Measurements from ENCODE around the gene RPS18. TPM values are rescaled to one million over a fixed set of nuclear protein-coding genes. Genes with fewer than 3 reads are reported as not detected.

RPS18 gene
- total RNA-seq, 1 donor from 2014 or later: 1,985 TPM

DNA sequence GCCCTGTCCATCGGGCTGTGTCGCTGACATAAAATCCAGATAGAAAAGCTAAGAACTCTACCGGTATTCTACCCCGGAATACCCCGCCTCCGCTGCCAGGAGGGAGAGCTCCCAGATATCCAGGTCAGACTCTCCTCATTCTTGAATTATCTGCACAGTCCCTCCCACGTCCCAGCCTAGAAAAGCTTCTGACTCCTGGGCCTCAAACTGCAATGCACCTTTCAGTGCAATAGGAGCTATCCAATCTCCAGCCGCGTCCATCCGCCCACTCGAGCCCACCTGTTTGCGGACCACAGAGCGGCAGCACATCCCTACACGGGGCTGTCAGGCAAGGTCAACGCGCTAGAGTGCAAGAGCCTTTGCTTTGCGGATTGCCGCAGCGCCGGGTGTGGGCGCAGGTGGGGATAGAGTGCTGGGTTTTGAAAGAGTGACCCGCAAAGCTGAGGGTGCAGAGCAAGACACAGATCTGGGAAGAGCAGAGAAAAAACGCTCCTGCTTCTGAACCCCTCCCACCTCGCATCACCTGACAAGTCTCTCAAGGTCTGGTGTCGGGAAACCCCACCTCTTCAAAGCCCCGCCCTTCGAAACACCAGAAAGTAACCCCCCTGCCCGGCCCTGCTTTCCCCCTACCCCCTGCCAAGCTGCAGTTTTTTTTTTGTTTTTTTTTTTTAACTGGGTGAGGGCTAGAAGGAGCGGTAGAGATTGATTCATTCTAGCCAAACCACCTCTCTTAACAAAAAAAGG lies 40.7 kb downstream of the RPS18 start:
- intact Hi-C loops (cut with micrococcal nuclease): loop anchor here (1.0 to 2.0 kb wide), 4 partner anchors 13 to 112 kb away; partner anchors contain the start of genes PFDN6, RPS18, RXRB and SLC39A7

DNA sequence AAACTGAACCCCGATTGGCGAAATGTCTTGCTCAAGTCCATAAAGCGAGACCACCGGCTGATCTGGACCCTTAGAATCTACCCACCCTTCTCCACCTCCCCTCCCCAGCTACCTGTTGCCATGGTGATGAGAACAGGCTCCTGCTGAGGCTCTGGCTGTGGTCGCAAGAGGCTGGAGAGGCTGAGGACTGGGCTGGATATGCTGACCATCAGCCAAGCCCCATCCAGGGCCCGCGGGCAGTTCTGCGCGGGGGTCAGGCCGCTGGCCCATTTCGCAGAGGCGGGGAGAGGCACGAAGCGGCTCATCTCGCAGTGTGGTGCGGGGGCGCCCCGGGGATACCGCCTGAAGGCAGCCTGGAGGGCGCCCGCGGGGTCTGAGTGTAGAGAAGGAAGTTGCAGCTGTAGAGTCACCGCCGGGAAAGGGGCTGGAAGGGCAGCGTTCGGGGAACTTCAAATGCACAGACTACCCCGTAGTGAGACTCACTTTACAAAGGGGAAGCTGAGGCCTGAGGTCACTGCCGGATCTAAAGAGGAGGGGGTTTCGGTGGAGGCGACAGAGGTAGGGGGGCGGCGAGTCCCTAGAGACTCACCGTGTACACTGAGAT lies 41.3 kb downstream of the RPS18 start:
- intact Hi-C loops (cut with micrococcal nuclease): loop anchor here (2.0 kb wide), 2 partner anchors 40 to 112 kb away; partner anchors contain the start of genes RPS18, RXRB and SLC39A7

- intact Hi-C loops (cut with micrococcal nuclease): loop anchor here (1.0 to 2.0 kb wide), 10 partner anchors 9 to 460 kb away; partner anchors contain the start of genes CUTA, KIFC1, PSMB9 and RPS18
Observed at GRCh38 chr6:33313709-33314514, 42.0 kb downstream of the RPS18 start, which contains the start of gene TAPBP. TAPBP (minus strand) TSS chr6:33314078; CDS start chr6:33314041, 37 bp downstream.

- intact Hi-C loops (cut with micrococcal nuclease): loop anchor here (1.0 to 2.0 kb wide), 8 partner anchors 9 to 460 kb away; partner anchors contain the start of genes CUTA, KIFC1 and PSMB9
Observed at GRCh38 chr6:33314515-33314942, 42.7 kb downstream of the RPS18 start.

GRCh38 chr6:33314943-33315792 lies 43.3 kb downstream of the RPS18 start:
- intact Hi-C loops (cut with micrococcal nuclease): loop anchor here (1.0 to 2.0 kb wide), 8 partner anchors 8 to 461 kb away; partner anchors contain the start of genes CUTA, KIFC1 and PSMB9

GRCh38 chr6:33315793-33316602 lies 44.1 kb downstream of the RPS18 start:
- intact Hi-C loops (cut with micrococcal nuclease): loop anchor here (2.0 kb wide), 2 partner anchors 343 to 471 kb away; partner anchors contain the start of gene PSMB8

GRCh38 chr6:33316603-33317418 lies 44.9 kb downstream of the RPS18 start:
- intact Hi-C loops (cut with micrococcal nuclease): loop anchor here (1.0 to 2.0 kb wide), 3 partner anchors 27 to 472 kb away; partner anchors contain the start of genes PFDN6, PSMB8 and WDR46

DNA sequence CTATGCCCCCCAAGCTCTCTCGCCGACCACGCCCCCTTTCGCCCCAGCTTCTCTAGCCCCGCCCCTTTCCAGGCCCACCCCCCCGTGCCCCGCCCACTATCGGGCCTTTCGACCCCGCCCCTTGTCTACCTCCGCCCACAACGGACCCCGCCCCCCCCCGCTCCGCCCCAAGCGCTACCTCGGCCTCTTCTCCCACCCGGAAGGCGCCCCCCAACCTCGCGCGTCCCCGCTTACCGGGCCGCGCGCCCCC lies 45.5 kb downstream of the RPS18 start:
- intact Hi-C loops (cut with micrococcal nuclease): loop anchor here (1.0 to 2.0 kb wide), 3 partner anchors 27 to 473 kb away; partner anchors contain the start of genes PFDN6, PSMB8 and WDR46

GRCh38 chr6:33317669-33318425 lies 46.0 kb downstream of the RPS18 start, which contains the start of gene ZBTB22:
ZBTB22 (minus strand) TSS chr6:33317744; CDS start chr6:33316916, 828 bp downstream.
- intact Hi-C loops (cut with micrococcal nuclease): loop anchor here (1.0 to 2.0 kb wide), 4 partner anchors 26 to 473 kb away; partner anchors contain the start of genes PFDN6, PSMB8, VPS52 and WDR46

DNA sequence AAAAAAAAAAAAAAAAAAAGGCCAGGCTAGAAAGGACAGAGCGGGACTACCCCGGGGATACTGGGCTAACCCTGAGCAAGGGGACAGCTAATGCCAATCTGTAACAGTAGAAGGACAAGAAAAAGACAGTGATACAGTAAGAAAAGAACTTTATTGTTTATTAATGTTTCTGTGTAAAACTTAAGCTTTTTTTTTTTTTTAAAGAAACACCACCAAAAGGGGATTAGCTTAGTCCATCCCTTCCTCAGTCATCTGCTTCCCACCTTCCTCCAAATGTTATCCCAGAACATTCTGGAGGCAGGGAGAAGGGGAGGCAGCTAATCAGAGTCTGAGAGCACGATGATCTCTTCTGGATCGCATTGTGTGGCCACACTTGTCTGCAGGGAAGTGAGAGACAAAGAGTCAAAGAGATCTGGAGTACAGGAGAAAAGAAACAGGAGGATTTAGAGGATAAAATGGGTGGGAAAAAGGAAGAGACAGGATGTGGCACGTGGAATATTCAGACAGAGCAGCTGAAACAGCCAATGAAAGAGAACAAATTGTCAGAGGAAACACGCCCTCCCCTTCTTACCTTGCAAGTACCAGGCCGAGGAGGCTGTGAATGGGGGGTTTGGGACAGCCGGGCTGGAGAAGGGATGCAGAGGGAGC lies 46.7 kb downstream of the RPS18 start:
- intact Hi-C loops (cut with micrococcal nuclease): loop anchor here (1.0 kb wide), 1 partner anchor 47 kb away; the partner anchor contains the start of gene VPS52

DNA sequence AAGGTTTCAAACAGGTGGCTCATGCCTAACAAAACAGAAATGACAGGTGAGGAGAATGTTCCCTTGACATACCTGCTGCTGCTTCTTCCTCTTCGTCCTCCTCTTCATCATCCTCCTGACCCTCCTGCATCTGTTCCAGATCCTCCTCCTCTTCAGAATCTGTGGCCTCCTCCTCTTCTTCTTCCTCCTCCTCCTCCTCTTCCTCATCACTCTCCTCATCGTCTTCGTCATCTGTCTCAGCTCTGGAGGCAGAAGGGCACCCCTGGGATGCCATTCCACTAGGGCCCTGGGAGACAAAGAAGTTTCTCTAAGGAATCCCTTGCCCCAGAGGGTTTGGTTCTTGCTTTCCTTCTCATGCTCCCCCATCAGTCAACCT lies 48.1 kb downstream of the RPS18 start:
- intact Hi-C loops (cut with micrococcal nuclease): no loop called here

DNA sequence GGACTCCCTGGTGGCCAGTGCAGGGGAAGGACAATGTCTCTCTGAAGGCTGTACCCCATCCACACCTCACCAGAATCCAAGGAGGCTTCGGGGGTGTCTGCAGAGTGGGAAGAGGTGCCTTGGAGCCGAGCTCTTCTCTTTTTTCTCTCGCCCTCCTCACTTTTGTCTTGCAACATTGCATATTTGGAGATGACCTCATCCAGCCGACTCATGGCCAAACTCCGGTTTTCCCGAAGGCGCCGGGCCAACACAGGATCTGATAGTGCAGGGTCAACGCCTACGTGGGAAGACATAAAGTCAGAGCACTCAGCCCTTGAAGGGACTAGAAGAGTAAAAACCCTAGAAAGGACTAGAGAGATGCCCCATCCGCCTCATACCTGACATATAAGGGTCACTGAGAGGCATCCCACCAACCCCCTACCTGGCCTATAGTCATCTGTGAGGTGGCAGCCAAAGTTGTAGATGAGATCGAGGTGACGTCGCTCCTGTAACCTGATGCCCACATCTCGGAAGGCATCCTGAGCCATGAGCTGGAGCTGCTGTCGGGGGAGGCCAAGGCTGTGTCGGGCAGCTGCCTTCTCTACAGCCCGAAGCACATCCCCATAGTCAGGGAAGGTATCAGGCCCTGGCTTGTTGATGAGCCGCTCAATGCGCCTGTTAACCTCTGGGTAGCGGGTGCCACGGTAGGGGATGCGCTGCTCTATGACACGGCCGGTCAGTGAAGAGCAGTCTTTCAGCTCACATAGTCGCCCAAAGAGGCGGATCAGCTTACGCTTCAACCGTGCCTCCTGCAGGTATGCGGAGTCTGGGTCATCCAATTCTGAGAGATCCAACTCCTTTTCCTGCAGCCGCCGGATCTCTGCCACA lies 48.7 kb downstream of the RPS18 start:
- intact Hi-C loops (cut with micrococcal nuclease): no loop called here

GRCh38 chr6:33321227-33321626 lies 49.4 kb downstream of the RPS18 start:
- intact Hi-C loops (cut with micrococcal nuclease): no loop called here

GRCh38 chr6:33323623-33323948 lies 51.7 kb downstream of the RPS18 start:
- intact Hi-C loops (cut with micrococcal nuclease): loop anchor here (1.0 kb wide), 11 partner anchors 9 to 298 kb away; partner anchors contain the start of genes B3GALT4, ITPR3, KIFC1 and PFDN6

- intact Hi-C loops (cut with micrococcal nuclease): no loop called here
Observed at GRCh38 chr6:33324125-33324524, 52.2 kb downstream of the RPS18 start.

Measured in T-helper 1 cell treated with Interleukin-12 subunit alpha and Interleukin-12 subunit beta and Interleukin-4 antibody, amounts not matched to agents 30 ng/mL and 1 ng/mL, for 36 hours (primary cell).